NCI-H226 (cell line): ENCODE results near the gene PUM1.
A peak's percentile ranks its signal among the peaks of the same experiment; 100 is the strongest.

Experiments
- DNase-seq: peaks from one replicate; pipeline ENCODE4 v3.0.0-alpha.2; 2015

Gene PUM1

GRCh38 chr1:31020007-31020790, 45.3 kb downstream of the PUM1 start:
- DNase-seq = no peak

- DNase-seq = peak; percentile 22
Observed at GRCh38 chr1:31019401-31019800, 46.1 kb downstream of the PUM1 start.

DNA sequence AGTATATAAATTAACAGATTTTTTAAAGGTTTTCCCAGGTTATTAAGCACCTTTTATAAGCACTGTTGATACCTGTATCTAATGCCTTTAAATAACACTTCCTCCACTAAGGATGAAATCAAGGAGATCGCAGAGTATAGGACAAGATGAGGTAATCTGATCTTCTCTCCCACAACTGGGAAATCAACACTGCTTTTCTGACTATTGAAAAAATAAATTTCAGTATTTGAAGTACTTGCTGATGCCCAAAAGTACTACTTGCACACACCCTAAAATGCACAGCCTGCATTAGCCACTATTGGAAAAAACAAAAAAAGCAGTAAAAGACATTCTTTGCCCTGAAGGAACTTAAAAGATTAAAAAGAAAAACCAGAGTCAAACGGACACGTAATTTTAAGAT, 48.6 kb downstream of the PUM1 start:
- no peak for DNase-seq

GRCh38 chr1:31013187-31013864, 52.2 kb downstream of the PUM1 start:
- DNase-seq = no peak

GRCh38 chr1:31012210-31012924, 53.1 kb downstream of the PUM1 start:
- DNase-seq = no peak

DNA sequence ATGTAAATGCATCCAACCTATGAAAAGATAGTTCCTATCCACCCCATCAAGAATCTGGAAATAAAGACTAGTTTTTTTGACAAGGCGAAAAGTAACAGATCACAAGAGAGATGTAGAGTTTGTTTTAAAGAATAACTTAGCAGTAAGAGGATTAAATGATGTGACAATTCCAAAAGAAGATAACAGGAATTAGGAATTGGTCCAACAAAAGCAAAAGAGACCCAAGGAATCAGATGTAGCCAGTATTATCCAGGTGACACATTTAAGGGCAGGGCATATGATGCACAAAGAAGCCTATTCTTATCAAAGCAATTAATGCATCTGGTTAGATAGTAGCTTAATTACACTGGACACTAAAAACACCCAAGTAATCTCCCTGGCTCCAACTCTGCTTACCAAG, 53.8 kb downstream of the PUM1 start:
- no peak for DNase-seq

GRCh38 chr1:31010086-31010989, 55.2 kb downstream of the PUM1 start:
- no peak for DNase-seq

DNA sequence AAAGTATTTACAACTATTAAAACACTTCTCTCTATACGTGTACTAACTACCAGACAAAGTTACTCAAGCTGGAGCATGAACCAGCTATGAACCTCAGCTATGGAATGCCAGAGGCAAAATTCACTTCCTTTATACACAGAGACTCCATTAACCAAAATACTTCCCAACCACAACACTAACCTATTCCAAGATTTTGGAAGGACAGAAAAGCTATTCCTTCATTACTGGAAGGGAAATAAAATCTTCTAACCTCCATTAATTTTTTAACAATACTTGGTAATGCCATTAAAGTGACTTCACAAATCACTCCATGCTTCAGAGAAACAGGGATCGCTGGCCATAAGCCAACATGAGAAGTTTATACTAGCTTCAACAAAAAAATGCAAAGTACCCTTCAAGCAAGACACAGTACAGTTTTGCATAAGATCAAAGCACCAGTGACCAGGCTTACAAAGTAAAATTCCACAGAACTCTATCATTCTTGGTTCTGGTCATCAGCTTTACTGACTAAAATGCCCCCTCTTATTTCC, 58.0 kb downstream of the PUM1 start:
- peak; percentile 84 for DNase-seq

DNA sequence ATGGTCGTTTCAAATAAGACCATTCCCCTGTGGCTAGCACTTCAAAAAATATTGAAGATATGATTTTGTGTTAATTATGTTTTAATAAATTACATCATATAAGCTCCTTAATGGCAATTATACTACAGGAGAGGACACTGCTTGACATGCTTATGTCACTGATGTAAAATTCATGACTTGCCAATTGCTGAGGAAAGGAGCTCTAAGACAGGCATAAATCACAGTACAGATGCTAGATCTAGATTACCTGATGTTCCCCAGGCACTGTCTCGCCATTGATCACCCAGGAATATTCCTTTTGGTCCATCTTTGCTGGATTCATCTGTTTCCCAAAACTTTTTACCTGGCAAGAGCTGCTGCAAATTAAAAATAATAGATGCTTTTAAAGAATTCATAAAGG, 58.8 kb downstream of the PUM1 start:
- no peak for DNase-seq

DNA sequence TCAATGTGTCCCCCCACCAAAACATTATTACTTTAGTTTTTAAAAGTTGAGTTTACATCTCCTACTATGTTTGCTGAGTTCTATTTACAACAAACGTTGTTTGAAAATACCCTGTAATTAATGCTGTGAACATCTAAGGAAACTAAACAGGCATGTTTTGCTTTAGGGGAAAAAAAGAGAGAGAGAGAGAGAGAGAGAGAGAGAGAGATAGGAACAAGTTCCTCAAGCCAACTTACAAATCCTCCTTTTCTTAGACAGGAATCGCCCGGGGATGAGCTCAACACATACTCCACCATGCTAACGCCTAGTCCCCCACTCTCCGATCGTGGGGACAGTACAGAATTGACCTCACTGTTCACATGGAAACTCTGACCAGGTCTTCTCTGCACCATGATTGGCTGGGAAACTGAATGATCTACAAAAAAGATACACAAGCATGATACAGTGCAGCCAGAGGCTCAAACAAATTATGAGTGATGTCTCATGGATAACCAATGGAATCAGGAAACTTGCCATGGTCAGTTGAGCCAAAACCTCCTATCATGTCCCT, 59.8 kb downstream of the PUM1 start:
- DNase-seq = no peak

- no peak for DNase-seq
Observed at GRCh38 chr1:31005198-31005597, 60.3 kb downstream of the PUM1 start.

GRCh38 chr1:31004231-31004621, 61.3 kb downstream of the PUM1 start:
- DNase-seq = no peak

DNA sequence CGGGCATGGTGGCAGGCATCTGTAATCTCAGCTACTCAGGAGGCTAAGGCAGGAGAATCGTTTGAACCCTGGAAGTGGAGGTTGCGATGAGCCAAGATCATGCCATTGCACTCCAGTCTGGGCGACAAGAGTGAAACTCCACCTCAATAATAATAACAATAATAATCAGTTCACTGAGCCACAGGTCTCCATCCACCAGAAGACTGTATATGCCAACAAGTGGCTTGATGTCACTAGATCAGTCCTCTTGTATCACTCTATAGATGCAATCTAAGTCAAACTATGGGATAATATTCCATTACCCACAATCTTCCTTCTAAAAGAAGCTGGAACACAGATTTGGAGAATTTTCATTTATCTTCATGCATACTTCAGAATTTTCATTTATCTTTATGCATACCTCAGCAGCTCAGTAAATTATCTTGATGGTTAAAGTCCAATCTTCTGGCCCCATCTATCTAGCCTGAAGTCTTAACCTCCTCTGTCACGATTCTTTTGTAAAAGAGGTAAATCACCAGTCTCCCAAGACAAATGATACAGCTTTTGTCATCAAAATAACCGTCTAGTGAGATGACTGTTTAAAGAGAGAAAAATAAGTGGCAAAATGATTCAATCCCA, 61.8 kb downstream of the PUM1 start:
- no peak for DNase-seq

DNA sequence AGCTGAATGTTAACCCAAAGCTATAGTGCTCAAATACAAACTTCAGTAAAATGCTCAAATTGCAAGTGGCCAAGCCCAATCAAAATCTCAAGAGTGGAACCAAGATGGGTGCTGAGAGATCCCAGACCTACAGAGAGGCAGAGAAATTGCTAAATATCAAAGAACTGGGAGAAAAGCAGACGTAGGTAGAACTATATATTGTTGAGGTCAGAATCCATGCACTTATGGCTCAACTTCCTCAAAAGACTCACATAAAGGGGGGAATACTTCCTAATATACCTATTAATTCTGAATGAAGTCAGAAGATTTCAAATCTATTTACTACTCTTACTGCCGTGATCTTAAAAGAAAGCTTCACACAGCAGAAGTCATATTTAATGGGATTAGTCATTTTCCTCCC, 65.2 kb downstream of the PUM1 start:
- DNase-seq = no peak

- no peak for DNase-seq
Observed at GRCh38 chr1:30998887-30999286, 66.6 kb downstream of the PUM1 start.

DNA sequence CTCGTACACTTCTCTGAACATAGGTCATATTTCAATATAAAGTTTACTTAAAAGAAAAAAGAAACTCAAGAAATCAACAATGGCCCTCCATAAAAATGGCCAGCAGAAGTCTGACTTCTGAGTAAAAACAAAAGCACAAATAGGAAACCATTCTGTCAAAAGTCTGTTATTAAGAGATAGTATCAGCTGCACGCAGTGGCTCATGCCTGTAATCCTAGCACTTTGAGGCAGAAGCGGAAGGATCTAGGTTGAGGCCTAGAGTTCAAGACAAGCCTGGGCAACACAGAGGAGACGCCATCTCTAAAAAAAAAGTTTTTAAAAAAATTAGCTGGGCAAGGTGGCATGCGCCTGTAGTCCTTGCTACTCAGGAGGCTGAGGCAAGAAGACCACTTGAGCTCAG, 67.3 kb downstream of the PUM1 start:
- DNase-seq = no peak

GRCh38 chr1:30997463-30998057, 68.0 kb downstream of the PUM1 start:
- DNase-seq = no peak

GRCh38 chr1:30995990-30996612, 69.4 kb downstream of the PUM1 start:
- DNase-seq = no peak

- DNase-seq = no peak
Observed at GRCh38 chr1:30991862-30992606, 73.5 kb downstream of the PUM1 start.

DNA sequence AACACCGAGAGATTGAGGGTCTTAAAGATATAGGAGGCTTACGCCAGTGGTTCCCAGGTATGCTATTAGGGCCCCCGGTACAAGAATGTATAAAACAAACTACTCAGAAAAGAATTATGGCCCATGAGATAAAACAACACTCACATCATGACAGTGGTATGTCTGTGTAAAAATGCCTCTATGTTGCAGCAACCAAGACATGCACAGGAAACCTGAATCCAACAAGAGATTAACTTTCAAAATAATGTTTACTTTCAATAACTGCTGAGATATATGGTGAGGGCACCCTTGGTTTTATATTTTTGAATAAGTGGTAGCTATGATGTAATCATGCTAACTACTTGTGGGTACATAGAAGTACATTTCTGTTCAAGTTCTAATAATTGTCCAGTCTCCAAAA, 74.9 kb downstream of the PUM1 start:
- DNase-seq = peak; percentile 62
